Ovary (tissue), 9 donors: ENCODE data around the gene SORCS3. TPM values are rescaled to one million over a fixed set of nuclear protein-coding genes. Genes with fewer than 3 reads are reported as not detected.

Experiments
- DNase-seq, 5 donors: peaks; one replicate each; pipeline ENCODE4 v3.0.0-alpha.2; 2019 to 2020
- H3K27ac ChIP-seq, 2 donors: fragments of 200-600 bp; one replicate each; pipeline versions ENCODE4 v1.5.1 to v1.8.0; 2019 to 2022
- H3K27me3 ChIP-seq: fragments of 200-600 bp; one replicate; pipeline ENCODE4 v1.8.0; 2022
- H3K36me3 ChIP-seq: fragments of 200-600 bp; sonication (generic); one replicate; pipeline ENCODE4 v1.5.1; 2019
- H3K4me1 ChIP-seq: one replicate; pipeline ENCODE4 v1.8.1; 2013; ENCODE audit warnings: mild to moderate bottlenecking, moderate library complexity; ENCODE audit not compliant: insufficient read depth
- H3K4me3 ChIP-seq: fragments of 200-600 bp; sonication (generic); one replicate; pipeline ENCODE4 v1.5.1; 2017
- H3K9me3 ChIP-seq, 2 donors: fragments of 200-600 bp in 1 of 2; sonication (generic) in 1 of 2; one replicate each; pipeline versions ENCODE4 v1.5.1 to v1.8.1; 2013 to 2019; ENCODE audit warnings: mild to moderate bottlenecking in 1 of 2, moderate library complexity in 1 of 2
- CTCF ChIP-seq, 3 donors: fragments of 450-650 bp in 2 of 3; fragments of 200-600 bp in 1 of 3; IDR thresholded peaks; one replicate each; pipeline versions ENCODE4 v1.5.1 to v1.8.0; 2016 to 2022; ENCODE audit warnings: antibody characterized with exemption in 3 of 3, mild to moderate bottlenecking in 1 of 3
- EP300 ChIP-seq: sonication (generic); formaldehyde crosslinking; IDR thresholded peaks from one replicate; pipeline ENCODE4 v1.6.1; 2017; ENCODE audit warnings: antibody characterized with exemption
- POLR2A ChIP-seq: fragments of 450-650 bp; IDR thresholded peaks from one replicate; pipeline ENCODE4 v1.6.1; 2017; ENCODE audit warnings: antibody characterized with exemption, mild to moderate bottlenecking, moderate library complexity
- WGBS, 3 donors: extraction: QIAGEN DNeasy Blood & Tissue Kit in 1 of 3; methylation state at CpG; one replicate each; pipeline versions ENCODE4 v1.1.5 to v1.1.7; 2013 to 2017; 5-methylcytosine and 5-hydroxymethylcytosine counted together
- intact Hi-C, 4 donors: fragments of 100-400 bp; cut with DNase I; formaldehyde crosslinking; loops; one replicate each; pipeline versions ENCODE4 v1.11.0 to v1.15.1; 2022 to 2023
- polyA plus RNA-seq, 2 donors: library from polyadenylated mRNA; stranded (reverse); fragments of 200-250 nt in 1 of 2; fragments of 350-450 nt in 1 of 2; fragmentation: Illumina TruSeq in 1 of 2; extraction: RNeasy Lipid Tissue Mini Kit (QIAGEN cat#74804) in 1 of 2; gene quantifications; one replicate each; pipeline ENCODE4 v1.2.3, GENCODE V29; 2013 to 2014
- total RNA-seq, 7 donors: library from RNA; depleted of rRNA in 2 of 7; stranded (reverse); fragments of >200 nt in 2 of 7; fragmentation: NEBNext Ultra II Directional in 3 of 7; extraction: Animal tissue kit (Norgen Biotek cat#: 25700) in 3 of 7; gene quantifications; one replicate each; pipeline versions ENCODE4 v1.1.0 to v1.2.4, GENCODE V29; 2016 to 2023
- donor health status: DM: no; HTN: no; CAD: no; lungs with moderate emphysema.
- donor health status: DM: no; HTN: no; CAD: no.
- donor health status: Bipolar disorder and iron deficiency.
- donor health status: DM: yes; HTN: yes; CAD: no.
- donor health status: DM: no; HTN: no; CAD: no.
- donor health status: DM: yes; HTN: yes; CAD: no.

Gene SORCS3
- total and polyA plus RNA-seq, 9 donors, result 0.07 to 4.5 (median 0.79) TPM; not detected in 1

GRCh38 chr10:104612571-104613205, 28.4 kb upstream of the SORCS3 start:
- Histone ChIP-seq H3K4me1 (no peaks in the 10 kb centered on the region), H3K9me3 (no peaks in the 10 kb centered on the region), H3K27ac (no peak overlapping the region), H3K36me3 (no peaks in the 10 kb centered on the region), H3K27me3 (no peaks in the 10 kb centered on the region), H3K4me3 (no peak overlapping the region)
- DNase-seq, result no peak
- no peak for TF ChIP-seq POLR2A
- intact Hi-C loops, result no loop called here
- WGBS, 3 donors, result 42 to 50% (median 47%) methylated on average over 6 of the region's 6 CpGs

- TF ChIP-seq CTCF (IDR thresholded peaks at IDR 0.05) (no peak), POLR2A (no peak), EP300 (no peak)
- Histone ChIP-seq H3K27ac (no peak overlapping the region), H3K4me3 (no peak overlapping the region), H3K27me3 (no peaks in the 10 kb centered on the region), H3K36me3 (no peaks in the 10 kb centered on the region), H3K9me3 (no peaks in the 10 kb centered on the region), H3K4me1 (no peaks in the 10 kb centered on the region)
- WGBS, 3 donors, result 71 to 88% (median 77%) methylated on average over 2 of the region's 2 CpGs
- DNase-seq, result no peak
- intact Hi-C loops, result no loop called here
These were observed 27.7 kb upstream of the SORCS3 start for GRCh38 chr10:104613406-104613805.

GRCh38 chr10:104614245-104614831, 26.8 kb upstream of the SORCS3 start:
- Histone ChIP-seq H3K9me3 (no peaks in the 10 kb centered on the region), H3K27ac (no peak overlapping the region), H3K4me1 (no peaks in the 10 kb centered on the region), H3K27me3 (no peaks in the 10 kb centered on the region), H3K36me3 (no peaks in the 10 kb centered on the region), H3K4me3 (no peak overlapping the region)
- intact Hi-C loops, result no loop called here
- no peak for DNase-seq
- TF ChIP-seq EP300 (no peak), CTCF (IDR thresholded peaks at IDR 0.05) (no peak), POLR2A (no peak)
- WGBS, 3 donors, result 76 to 78% (median 78%) methylated on average over 6 of the region's 6 CpGs

- 79 to 93% (median 85%) methylated on average over 2 of the region's 2 CpGs for WGBS, 3 donors
- no peak overlapping the region for H3K27ac ChIP-seq
These were observed 26.0 kb upstream of the SORCS3 start for GRCh38 chr10:104615136-104615535.

More at GRCh38 chr10:104615136-104615535, 26.0 kb upstream of the SORCS3 start:
- H3K4me1 ChIP-seq, result no peaks in the 10 kb centered on the region
- no peaks in the 10 kb centered on the region for H3K9me3 ChIP-seq
- H3K36me3 ChIP-seq, result no peaks in the 10 kb centered on the region
- no peak for TF ChIP-seq CTCF (IDR thresholded peaks at IDR 0.05)
- no peak for TF ChIP-seq POLR2A
- no peak for TF ChIP-seq EP300
- no peak for DNase-seq
- no peak overlapping the region for H3K4me3 ChIP-seq
- intact Hi-C loops, result no loop called here
- H3K27me3 ChIP-seq, result no peaks in the 10 kb centered on the region
